Measurements from ENCODE around the gene CYP4F22.

The CYP4F22 gene

DNA sequence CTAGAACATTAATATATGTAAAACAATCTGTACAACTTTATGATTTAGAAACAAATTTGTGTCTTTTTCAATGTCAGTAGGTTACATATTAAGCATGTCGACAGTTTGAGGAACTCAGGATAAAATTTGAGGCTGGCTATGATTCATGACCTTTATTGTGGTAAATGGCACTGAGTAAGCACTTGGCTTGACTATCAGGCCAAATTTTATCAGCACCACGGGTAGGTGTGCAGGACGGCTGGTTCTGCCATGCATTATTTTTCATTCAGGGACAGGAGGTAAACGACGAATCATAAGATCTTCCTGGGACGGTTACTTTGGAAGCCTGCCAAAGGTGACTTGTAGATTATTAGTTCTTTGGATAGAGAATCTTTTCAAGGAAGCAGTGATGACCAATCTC lies 86.7 kb downstream of the CYP4F22 start:
- H3K27ac ChIP-seq, result no peak overlapping the region
- TF ChIP-seq, protein P1, sequence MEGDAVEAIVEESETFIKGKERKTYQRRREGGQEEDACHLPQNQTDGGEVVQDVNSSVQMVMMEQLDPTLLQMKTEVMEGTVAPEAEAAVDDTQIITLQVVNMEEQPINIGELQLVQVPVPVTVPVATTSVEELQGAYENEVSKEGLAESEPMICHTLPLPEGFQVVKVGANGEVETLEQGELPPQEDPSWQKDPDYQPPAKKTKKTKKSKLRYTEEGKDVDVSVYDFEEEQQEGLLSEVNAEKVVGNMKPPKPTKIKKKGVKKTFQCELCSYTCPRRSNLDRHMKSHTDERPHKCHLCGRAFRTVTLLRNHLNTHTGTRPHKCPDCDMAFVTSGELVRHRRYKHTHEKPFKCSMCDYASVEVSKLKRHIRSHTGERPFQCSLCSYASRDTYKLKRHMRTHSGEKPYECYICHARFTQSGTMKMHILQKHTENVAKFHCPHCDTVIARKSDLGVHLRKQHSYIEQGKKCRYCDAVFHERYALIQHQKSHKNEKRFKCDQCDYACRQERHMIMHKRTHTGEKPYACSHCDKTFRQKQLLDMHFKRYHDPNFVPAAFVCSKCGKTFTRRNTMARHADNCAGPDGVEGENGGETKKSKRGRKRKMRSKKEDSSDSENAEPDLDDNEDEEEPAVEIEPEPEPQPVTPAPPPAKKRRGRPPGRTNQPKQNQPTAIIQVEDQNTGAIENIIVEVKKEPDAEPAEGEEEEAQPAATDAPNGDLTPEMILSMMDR (IDR thresholded peaks at IDR 0.05), result no peak
- no peak for TF ChIP-seq ZFX (IDR thresholded peaks at IDR 0.05; ENCODE audit: borderline replicate concordance)
